GM12891 (cell line): Measurements from ENCODE around the gene SLC48A1.

ENCODE experiments used
- DNase-seq: peaks from one replicate; pipeline ENCODE4 v3.0.0; 2011; ENCODE audit warnings: low spot score; ENCODE audit not compliant: insufficient read length
- FAIRE-seq: peaks from 2 replicates; lab custom pipeline; 2011; peaks lifted over from hg19 to GRCh38; lab: Jason Lieb, UNC
- PAX5 ChIP-seq: IDR thresholded peaks from 2 replicates; pipeline ENCODE4 v1.6.1; 2011; ENCODE audit warnings: low read length, moderate library complexity, mild to moderate bottlenecking; ENCODE audit not compliant: insufficient read depth, severe bottlenecking
- POLR2A ChIP-seq: IDR thresholded peaks from 2 replicates; pipeline ENCODE4 v1.6.1; 2011; ENCODE audit warnings: low read depth, low read length, control low read depth
- POLR2AphosphoS5 ChIP-seq: IDR thresholded peaks from 2 replicates; pipeline ENCODE4 v1.6.1; 2011; ENCODE audit warnings: low read depth, low read length, control low read depth
- POU2F2 ChIP-seq: IDR thresholded peaks from 2 replicates; pipeline ENCODE4 v1.6.1; 2011; ENCODE audit warnings: low read depth, mild to moderate bottlenecking, control low read depth, low read length, moderate library complexity
- SPI1 ChIP-seq: IDR thresholded peaks from 2 replicates; pipeline ENCODE4 v1.6.1; 2011; ENCODE audit warnings: low read depth, low read length, control low read depth
- TAF1 ChIP-seq: IDR thresholded peaks from 2 replicates; pipeline ENCODE4 v1.6.1; 2011; ENCODE audit warnings: low read depth, low read length, control low read depth

Gene SLC48A1

GRCh38 chr12:47748899-47749298 lies 24.1 kb upstream of the SLC48A1 start:
- no peak for DNase-seq
- TF ChIP-seq POLR2AphosphoS5: no peak
- no peak for TF ChIP-seq POU2F2
- no peak for TF ChIP-seq SPI1
- TF ChIP-seq POLR2A: no peak
- no peak for TF ChIP-seq PAX5
- no peak for TF ChIP-seq TAF1
- no peak for FAIRE-seq

- no peak for FAIRE-seq
These were observed 22.7 kb upstream of the SLC48A1 start for GRCh38 chr12:47750229-47750798.

GRCh38 chr12:47750916-47751470 lies 22.0 kb upstream of the SLC48A1 start:
- DNase-seq (no peak), FAIRE-seq (no peak)
- TF ChIP-seq POU2F2 (no peak), TAF1 (no peak), POLR2AphosphoS5 (no peak), POLR2A (no peak), PAX5 (no peak), SPI1 (no peak)

More at GRCh38 chr12:47750229-47750798, 22.7 kb upstream of the SLC48A1 start:
- DNase-seq: no peak
- TF ChIP-seq POLR2AphosphoS5 (no peak), PAX5 (no peak), POU2F2 (no peak), TAF1 (no peak), POLR2A (no peak)

- FAIRE-seq: no peak
- no peak for DNase-seq
- no peak for TF ChIP-seq POU2F2
- TF ChIP-seq PAX5: no peak
- no peak for TF ChIP-seq POLR2A
- no peak for TF ChIP-seq POLR2AphosphoS5
- TF ChIP-seq TAF1: no peak
- no peak for TF ChIP-seq SPI1
These were observed 21.5 kb upstream of the SLC48A1 start for GRCh38 chr12:47751561-47751960.

- no peak for DNase-seq
- no peak for FAIRE-seq
- TF ChIP-seq POU2F2 (no peak), SPI1 (no peak), POLR2AphosphoS5 (no peak), POLR2A (no peak), PAX5 (no peak), TAF1 (no peak)
These were observed 20.9 kb upstream of the SLC48A1 start for GRCh38 chr12:47752121-47752520.

- no peak for DNase-seq
These were observed 20.5 kb upstream of the SLC48A1 start for GRCh38 chr12:47752552-47752951.

GRCh38 chr12:47753021-47754001 lies 19.7 kb upstream of the SLC48A1 start:
- TF ChIP-seq SPI1: no peak
- TF ChIP-seq POU2F2: no peak
- no peak for TF ChIP-seq TAF1
- TF ChIP-seq PAX5: no peak
- TF ChIP-seq POLR2AphosphoS5: no peak
- FAIRE-seq (peak; percentile 63), DNase-seq (no peak)

More at GRCh38 chr12:47752552-47752951, 20.5 kb upstream of the SLC48A1 start:
- no peak for FAIRE-seq
- TF ChIP-seq PAX5 (no peak), TAF1 (no peak), POLR2AphosphoS5 (no peak), POLR2A (no peak), POU2F2 (no peak), SPI1 (no peak)

- FAIRE-seq: no peak
- TF ChIP-seq POLR2AphosphoS5 (no peak), POU2F2 (no peak), TAF1 (no peak), SPI1 (no peak), PAX5 (no peak), POLR2A (no peak)
- no peak for DNase-seq
These were observed 18.9 kb upstream of the SLC48A1 start for GRCh38 chr12:47754126-47754525.

- TF ChIP-seq TAF1: no peak
- FAIRE-seq (peak; percentile 88), DNase-seq (no peak)
These were observed 18.2 kb upstream of the SLC48A1 start for GRCh38 chr12:47754881-47755280.
